ENCODE results near the gene RMRP.

GRCh38 chr9:35615981-35616680 lies 41.7 kb downstream of the RMRP start:
- TF ChIP-seq ZNF331 (CRISPR knock-in tag; IDR thresholded peaks at IDR 0.05; ENCODE audit: low read depth) (no peak), POLR2AphosphoS5 (IDR thresholded peaks at IDR 0.05; ENCODE audit: low read depth) (no peak), EZH2 (IDR thresholded peaks at IDR 0.05; ENCODE audit: low read depth, unreplicated experiment) (no peak), EZH2phosphoT487 (IDR thresholded peaks at IDR 0.05; ENCODE audit: unreplicated experiment) (no peak)
- TF ChIP-seq, protein P1, sequence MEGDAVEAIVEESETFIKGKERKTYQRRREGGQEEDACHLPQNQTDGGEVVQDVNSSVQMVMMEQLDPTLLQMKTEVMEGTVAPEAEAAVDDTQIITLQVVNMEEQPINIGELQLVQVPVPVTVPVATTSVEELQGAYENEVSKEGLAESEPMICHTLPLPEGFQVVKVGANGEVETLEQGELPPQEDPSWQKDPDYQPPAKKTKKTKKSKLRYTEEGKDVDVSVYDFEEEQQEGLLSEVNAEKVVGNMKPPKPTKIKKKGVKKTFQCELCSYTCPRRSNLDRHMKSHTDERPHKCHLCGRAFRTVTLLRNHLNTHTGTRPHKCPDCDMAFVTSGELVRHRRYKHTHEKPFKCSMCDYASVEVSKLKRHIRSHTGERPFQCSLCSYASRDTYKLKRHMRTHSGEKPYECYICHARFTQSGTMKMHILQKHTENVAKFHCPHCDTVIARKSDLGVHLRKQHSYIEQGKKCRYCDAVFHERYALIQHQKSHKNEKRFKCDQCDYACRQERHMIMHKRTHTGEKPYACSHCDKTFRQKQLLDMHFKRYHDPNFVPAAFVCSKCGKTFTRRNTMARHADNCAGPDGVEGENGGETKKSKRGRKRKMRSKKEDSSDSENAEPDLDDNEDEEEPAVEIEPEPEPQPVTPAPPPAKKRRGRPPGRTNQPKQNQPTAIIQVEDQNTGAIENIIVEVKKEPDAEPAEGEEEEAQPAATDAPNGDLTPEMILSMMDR (conservative IDR thresholded peaks at IDR 0.05; ENCODE audit: low read depth in 2 of 2): no peak
